K562 (cell line): Measurements from ENCODE around the gene SPATA17. TPM values are rescaled to one million over a fixed set of nuclear protein-coding genes. Genes with fewer than 3 reads are reported as not detected.

ENCODE experiments used
- ATAC-seq: fragments of 200-7000 bp; cut with Tn5 transposase; 3 replicates; pipeline ENCODE4 v1.9.1; 2020; ENCODE audit warnings: moderate library complexity
- BruUV-seq: library from RNA; stranded (reverse); fragments of 400-500 nt; replicated peaks from 2 replicates; lab custom pipeline; 2021; lab: Mats Ljungman, UMichigan
- CTCF ChIA-PET: fragments of 300-600 bp; formaldehyde crosslinking; extraction: SDS; loops from one replicate; lab custom pipeline; 2021; ENCODE audit warnings: low intra/inter-chr PET ratio; lab: Yijun Ruan, JAX
- POLR2A ChIA-PET: fragments of 300-600, 350-650 bp; sonication (Branson Sonifier 250); formaldehyde crosslinking; extraction: SDS; loops from one replicate; lab custom pipeline; 2021; ENCODE audit warnings: antibody characterized with exemption, inconsistent platforms; lab: Yijun Ruan, JAX
- DNase-seq, 4 experiments: peaks; one replicate each; pipeline versions ENCODE4 v3.0.0 to v3.0.0-alpha.2; 2011 to 2018; ENCODE audit warnings: low spot score in 3 of 4, mixed read lengths in 3 of 4; ENCODE audit errors: extremely low read depth in 1 of 4
- FAIRE-seq: peaks from 2 replicates; lab custom pipeline; 2011; peaks lifted over from hg19 to GRCh38; lab: Jason Lieb, UNC
- H2AFZ ChIP-seq: 2 replicates; pipeline ENCODE4 v1.6.0; 2011; ENCODE audit warnings: low read depth, low read length, control low read depth, inconsistent platforms
- H3K27ac ChIP-seq: fragments of 200-600 bp; 3 replicates; pipeline ENCODE4 v1.8.0; 2011; ENCODE audit warnings: low read depth, mild to moderate bottlenecking, control low read depth, inconsistent platforms, low read length, moderate library complexity, mixed read lengths; ENCODE audit errors: extremely low read depth
- H3K27me3 ChIP-seq, 2 experiments: fragments of 300-600 bp in 1 of 2; 2 replicates in 1 of 2; 3 replicates in 1 of 2; pipeline versions ENCODE4 v1.6.0 to v1.8.0; 2011; ENCODE audit warnings: inconsistent platforms in 2 of 2, low read length in 2 of 2, mild to moderate bottlenecking in 1 of 2, mixed read lengths in 1 of 2, moderate library complexity in 1 of 2; ENCODE audit not compliant: control insufficient read depth in 2 of 2, insufficient read depth in 2 of 2
- H3K36me3 ChIP-seq: fragments of 300-600 bp; 3 replicates; pipeline ENCODE4 v1.8.0; 2011; ENCODE audit warnings: mild to moderate bottlenecking, low read length, inconsistent platforms; ENCODE audit not compliant: control insufficient read depth, insufficient read depth
- H3K4me1 ChIP-seq, 2 experiments: fragments of 200-600 bp in 1 of 2; replicated peaks in 1 of 2; 2 replicates in 1 of 2; 3 replicates in 1 of 2; pipeline versions ENCODE4 v1.5.1 to v1.8.0; 2011; ENCODE audit warnings: inconsistent platforms in 2 of 2, low read length in 2 of 2, mild to moderate bottlenecking in 1 of 2, mixed read lengths in 1 of 2, moderate library complexity in 1 of 2; ENCODE audit not compliant: control insufficient read depth in 2 of 2, insufficient read depth in 2 of 2
- H3K4me2 ChIP-seq: 2 replicates; pipeline ENCODE4 v1.6.1; 2011; ENCODE audit warnings: low read length, control low read depth, inconsistent platforms, mixed read lengths; ENCODE audit not compliant: insufficient read depth
- H3K4me3 ChIP-seq: fragments of 200-600 bp; sonication (generic), shearing (Covaris generic); 2 replicates; pipeline ENCODE4 v1.5.1; 2016; ENCODE audit warnings: control low read depth, inconsistent platforms
- H3K79me2 ChIP-seq: fragments of 200-600 bp; 3 replicates; pipeline ENCODE4 v1.8.0; 2011; ENCODE audit warnings: low read length, inconsistent platforms; ENCODE audit not compliant: control insufficient read depth, insufficient read depth
- H3K9ac ChIP-seq, 2 experiments: 2 replicates each; pipeline versions ENCODE4 v1.6.0 to v1.6.1; 2011; ENCODE audit warnings: low read depth in 2 of 2, low read length in 2 of 2, control low read depth in 1 of 2, inconsistent platforms in 1 of 2, mild to moderate bottlenecking in 1 of 2, mixed read lengths in 1 of 2; ENCODE audit not compliant: insufficient read depth in 1 of 2
- H3K9me1 ChIP-seq: one replicate; pipeline ENCODE4 v1.6.0; 2011; ENCODE audit warnings: inconsistent platforms, mild to moderate bottlenecking, low read length, moderate library complexity; ENCODE audit not compliant: control insufficient read depth, insufficient read depth
- H3K9me3 ChIP-seq: replicated peaks from 2 replicates; pipeline ENCODE4 v1.5.1; 2011; ENCODE audit warnings: low read depth, low read length, inconsistent platforms; ENCODE audit not compliant: control insufficient read depth, insufficient read depth
- H4K20me1 ChIP-seq: replicated peaks from 2 replicates; pipeline ENCODE4 v1.6.1; 2011; ENCODE audit warnings: low read length, inconsistent platforms, mixed read lengths; ENCODE audit not compliant: control insufficient read depth, insufficient read depth
- CAMTA2 ChIP-seq: fragments of 250-450 bp; sonication (Bioruptor Pico); conservative IDR thresholded peaks from 2 replicates; pipeline ENCODE4 v1.5.1; 2022
- CREM ChIP-seq: IDR thresholded peaks from 2 replicates; pipeline ENCODE4 v1.6.1; 2014; ENCODE audit warnings: antibody characterized with exemption, low read depth
- HCFC1 ChIP-seq: IDR thresholded peaks from 2 replicates; pipeline ENCODE4 v1.6.1; 2012; ENCODE audit warnings: low read depth, low read length, improper control_type of control experiment
- JUN ChIP-seq, 2 experiments: sonication (generic) in 1 of 2; formaldehyde crosslinking in 1 of 2; IDR thresholded peaks; 2 replicates each; pipeline versions ENCODE4 v1.6.1 to v1.8.0; 2012 to 2022; ENCODE audit warnings: borderline replicate concordance in 2 of 2, mild to moderate bottlenecking in 2 of 2, improper control_type of control experiment in 1 of 2, low read depth in 1 of 2, low read length in 1 of 2, missing genetic modification reagents in 1 of 2
- MCM7 ChIP-seq, 2 experiments: fragments of 450-650 bp; IDR thresholded peaks; 2 replicates each; pipeline ENCODE4 v1.6.1; 2016 to 2018
- MED1 ChIP-seq: sonication (generic); formaldehyde crosslinking; IDR thresholded peaks from 2 replicates; pipeline ENCODE4 v1.8.1; 2023; ENCODE audit warnings: missing genetic modification reagents, borderline replicate concordance
- MIER1 ChIP-seq: fragments of 450-650 bp; IDR thresholded peaks from 2 replicates; pipeline ENCODE4 v1.6.1; 2016; ENCODE audit warnings: antibody characterized with exemption, mild to moderate bottlenecking, low read depth
- RUNX1 ChIP-seq: sonication (generic); IDR thresholded peaks from 2 replicates; pipeline ENCODE4 v1.6.1; 2016; ENCODE audit warnings: antibody characterized with exemption, low read depth
- TSC22D4 ChIP-seq: fragments of 450-650 bp; IDR thresholded peaks from 2 replicates; pipeline ENCODE4 v1.6.1; 2016; ENCODE audit warnings: missing genetic modification characterization, missing biosample characterization, control low read depth
- U2AF1 ChIP-seq: fragments of 200-400 bp; formaldehyde crosslinking; optimal IDR thresholded peaks from 2 replicates; pipeline ENCODE3; 2017; ENCODE audit warnings: mild to moderate bottlenecking, low read depth, low read length, moderate library complexity
- ZZZ3 ChIP-seq: fragments of 450-650 bp; IDR thresholded peaks from 2 replicates; pipeline ENCODE4 v1.6.1; 2016; ENCODE audit warnings: antibody characterized with exemption, mild to moderate bottlenecking, moderate library complexity
- WGBS: fragments of 100-300 bp; shearing (Covaris generic); methylation state at CpG from one replicate; pipeline ENCODE4 v1.1.6; 2016; ENCODE audit warnings: low coverage, mixed read lengths; ENCODE audit not compliant: insufficient coverage; ENCODE audit errors: missing lambda C conversion rate; 5-methylcytosine and 5-hydroxymethylcytosine counted together
- in situ Hi-C: fragments of 300-500 bp; cut with MboI; formaldehyde crosslinking; loops from 4 replicates; pipeline ENCODE4 v1.15.0; 2018; ENCODE audit warnings: inconsistent platforms, mixed read lengths
- intact Hi-C: fragments of 100-400 bp; cut with micrococcal nuclease; formaldehyde crosslinking; loops from 2 replicates; pipeline ENCODE4 v1.14.2; 2022
- polyA plus RNA-seq, 8 experiments: library from polyadenylated mRNA; depleted of rRNA in 4 of 8; stranded (reverse) in 5 of 8; unstranded in 3 of 8; fragments of >200 nt; fragmentation: Nextera tagmentation in 2 of 8; fragmentation: Illumina TruSeq in 1 of 8; extraction: Ambion mirVana in 2 of 8; extraction: Trizol in 1 of 8; gene quantifications; 2 replicates each; pipeline versions ENCODE4 v1.2.1 to v1.2.3, GENCODE V29; 2011 to 2014; ENCODE audit warnings: inconsistent platforms in 1 of 8, missing spikeins in 1 of 8
- total RNA-seq, 7 experiments: library from RNA; depleted of rRNA in 6 of 7; stranded (reverse); fragments of >200 nt in 6 of 7; fragmentation: Illumina TruSeq in 2 of 7; extraction: Trizol in 2 of 7; gene quantifications; 2 replicates each; pipeline versions ENCODE4 v1.2.1 to v1.2.3, GENCODE V29; 2011 to 2021; ENCODE audit warnings: low replicate concordance in 1 of 7
- TF ChIP-seq, protein P1 (sequence below), 2 experiments: fragments of 450-650 bp; IDR thresholded peaks; 2 replicates each; pipeline ENCODE4 v1.6.1; 2016
- TF ChIP-seq, protein P2 (sequence below): fragments of 450-650 bp; formaldehyde crosslinking; IDR thresholded peaks from 2 replicates; pipeline ENCODE4 v1.4.0; 2022; ENCODE audit warnings: mild to moderate bottlenecking, moderate library complexity
- TF ChIP-seq, protein P3 (sequence below): sonication (generic); formaldehyde crosslinking; IDR thresholded peaks from 2 replicates; pipeline ENCODE4 v1.8.1; 2022; ENCODE audit warnings: missing genetic modification reagents

Gene SPATA17
- total and polyA plus RNA-seq, 9 of the 15 experiments (the other 6 are each of a cell fraction or from before 2014, with no cell fraction given), result 0.04 to 0.11 TPM; not detected in 7

DNA sequence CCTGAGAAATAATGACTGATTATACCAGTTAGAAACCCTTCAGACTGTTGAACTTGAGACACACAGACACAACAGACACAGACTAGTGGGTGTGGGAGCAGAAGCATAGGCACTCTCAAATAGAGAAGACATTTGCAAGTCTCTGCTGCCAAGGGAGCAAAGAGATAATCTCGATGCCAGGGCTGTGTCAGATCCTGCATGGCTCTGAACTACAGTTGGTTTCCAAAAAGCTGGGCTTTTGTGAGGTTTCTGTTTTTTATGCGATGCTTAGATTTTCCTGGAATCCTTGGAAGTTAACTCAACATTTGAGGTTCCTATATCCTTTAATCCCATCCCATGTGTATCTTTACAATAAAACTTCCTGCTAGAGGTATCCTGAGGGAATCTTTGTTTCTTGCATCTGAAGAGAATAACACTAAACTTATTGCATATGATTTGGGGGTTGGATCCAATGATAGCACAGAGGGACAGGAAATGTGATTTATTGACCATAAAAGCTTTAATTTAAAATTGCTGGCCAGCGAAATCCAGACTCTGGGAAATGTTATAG is 236.4 kb downstream of the SPATA17 start:
- Histone ChIP-seq H3K79me2 (no peaks in the 10 kb centered on the region), H3K4me1 (no peaks in the 10 kb centered on the region), H4K20me1 (no peaks in the 10 kb centered on the region)
- POLR2A ChIA-PET, result no interaction called here
- WGBS, result 2% methylated on average over 3 of the region's 3 CpGs
- ATAC-seq, result no peak
- TF ChIP-seq, protein P1, sequence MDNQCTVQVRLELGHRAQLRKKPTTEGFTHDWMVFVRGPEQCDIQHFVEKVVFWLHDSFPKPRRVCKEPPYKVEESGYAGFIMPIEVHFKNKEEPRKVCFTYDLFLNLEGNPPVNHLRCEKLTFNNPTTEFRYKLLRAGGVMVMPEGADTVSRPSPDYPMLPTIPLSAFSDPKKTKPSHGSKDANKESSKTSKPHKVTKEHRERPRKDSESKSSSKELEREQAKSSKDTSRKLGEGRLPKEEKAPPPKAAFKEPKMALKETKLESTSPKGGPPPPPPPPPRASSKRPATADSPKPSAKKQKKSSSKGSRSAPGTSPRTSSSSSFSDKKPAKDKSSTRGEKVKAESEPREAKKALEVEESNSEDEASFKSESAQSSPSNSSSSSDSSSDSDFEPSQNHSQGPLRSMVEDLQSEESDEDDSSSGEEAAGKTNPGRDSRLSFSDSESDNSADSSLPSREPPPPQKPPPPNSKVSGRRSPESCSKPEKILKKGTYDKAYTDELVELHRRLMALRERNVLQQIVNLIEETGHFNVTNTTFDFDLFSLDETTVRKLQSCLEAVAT (IDR thresholded peaks at IDR 0.05), result no peak
- TF ChIP-seq JUN (IDR thresholded peaks at IDR 0.05; ENCODE audit: borderline replicate concordance, low read depth, low read length), result no peak
- no peak for TF ChIP-seq JUN (CRISPR knock-in tag; IDR thresholded peaks at IDR 0.05; ENCODE audit: borderline replicate concordance)
- TF ChIP-seq MED1 (CRISPR knock-in tag), result no peak
- no peak for TF ChIP-seq ZZZ3
- no peak for TF ChIP-seq RUNX1
- TF ChIP-seq MCM7 (IDR thresholded peaks at IDR 0.05), result no peak
- TF ChIP-seq CREM, result no peak
- TF ChIP-seq, protein P2, sequence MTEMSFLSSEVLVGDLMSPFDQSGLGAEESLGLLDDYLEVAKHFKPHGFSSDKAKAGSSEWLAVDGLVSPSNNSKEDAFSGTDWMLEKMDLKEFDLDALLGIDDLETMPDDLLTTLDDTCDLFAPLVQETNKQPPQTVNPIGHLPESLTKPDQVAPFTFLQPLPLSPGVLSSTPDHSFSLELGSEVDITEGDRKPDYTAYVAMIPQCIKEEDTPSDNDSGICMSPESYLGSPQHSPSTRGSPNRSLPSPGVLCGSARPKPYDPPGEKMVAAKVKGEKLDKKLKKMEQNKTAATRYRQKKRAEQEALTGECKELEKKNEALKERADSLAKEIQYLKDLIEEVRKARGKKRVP (CRISPR knock-in tag), result no peak
- TF ChIP-seq U2AF1, result no peak
- TF ChIP-seq TSC22D4, result no peak
- TF ChIP-seq CAMTA2 (CRISPR knock-in tag), result no peak
- no peak for TF ChIP-seq MIER1
- no peak for TF ChIP-seq HCFC1
- TF ChIP-seq, protein P3, sequence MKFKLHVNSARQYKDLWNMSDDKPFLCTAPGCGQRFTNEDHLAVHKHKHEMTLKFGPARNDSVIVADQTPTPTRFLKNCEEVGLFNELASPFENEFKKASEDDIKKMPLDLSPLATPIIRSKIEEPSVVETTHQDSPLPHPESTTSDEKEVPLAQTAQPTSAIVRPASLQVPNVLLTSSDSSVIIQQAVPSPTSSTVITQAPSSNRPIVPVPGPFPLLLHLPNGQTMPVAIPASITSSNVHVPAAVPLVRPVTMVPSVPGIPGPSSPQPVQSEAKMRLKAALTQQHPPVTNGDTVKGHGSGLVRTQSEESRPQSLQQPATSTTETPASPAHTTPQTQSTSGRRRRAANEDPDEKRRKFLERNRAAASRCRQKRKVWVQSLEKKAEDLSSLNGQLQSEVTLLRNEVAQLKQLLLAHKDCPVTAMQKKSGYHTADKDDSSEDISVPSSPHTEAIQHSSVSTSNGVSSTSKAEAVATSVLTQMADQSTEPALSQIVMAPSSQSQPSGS (CRISPR knock-in tag), result no peak
- TF ChIP-seq, all 486 proteins: peak for 0
- Histone ChIP-seq H2AFZ (no peak overlapping the region), H3K9me1 (no peaks in the 10 kb centered on the region), H3K36me3 (no peaks in the 10 kb centered on the region), H3K27me3 (no peaks in the 10 kb centered on the region; a peak in 1 of 5 replicates), H3K9me3 (no peaks in the 10 kb centered on the region), H3K9ac (no peak overlapping the region), H3K4me3 (no peak overlapping the region), H3K4me2 (no peak overlapping the region), H3K27ac (no peak overlapping the region)
- FAIRE-seq, result no peak
- no TSS peak for BruUV-seq
- CTCF ChIA-PET, result no interaction called here
- in situ Hi-C loops, result no loop called here
- no peak for DNase-seq
- intact Hi-C loops, result no loop called here
